ENCODE data around the gene KNTC1. TPM values are rescaled to one million over a fixed set of nuclear protein-coding genes. Genes with fewer than 3 reads are reported as not detected.

KNTC1 gene
- total RNA-seq, 4 donors from 2014 or later: 10.6 to 79.4 (median 23.1) TPM

DNA sequence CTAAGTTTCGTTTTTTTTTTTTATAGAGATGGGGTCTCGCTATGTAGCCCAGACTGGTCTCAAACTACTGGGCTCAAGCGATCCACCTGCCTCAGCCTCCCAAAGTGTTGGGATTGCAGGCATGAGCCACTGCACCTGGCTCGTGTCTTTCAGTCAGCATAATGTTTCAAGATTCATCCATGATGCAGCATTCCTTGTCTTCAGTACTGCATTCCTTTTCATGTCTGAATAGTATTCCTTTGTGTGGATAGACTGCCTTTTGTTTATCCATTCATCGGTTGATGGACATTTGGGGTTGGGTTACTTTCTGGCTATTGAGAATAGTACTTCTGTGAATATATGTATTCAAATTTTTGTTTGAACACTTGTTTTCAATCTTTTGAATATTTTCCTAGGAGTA, 138.7 kb downstream of the KNTC1 start:
- 90% methylated on average over 5 of the region's 5 CpGs; no CpG with 5 or more reads in 1 of the 2 donors for WGBS, 2 donors (ENCODE audit: low coverage in 1 of 2)
- in situ Hi-C loops (cut with MboI; ENCODE audit: low pct_ligation_motif_present in 1 of 4, low pct_unique_long_range_greater_than_20kb in 1 of 4, low sequenced_read_pairs in 3 of 4): no loop called here
- intact Hi-C loops (cut with DNase I; ENCODE audit: low total_unique reads): loop anchor here (2.0 kb wide), 1 partner anchor 71 kb away; no protein-coding TSS in a partner anchor

DNA sequence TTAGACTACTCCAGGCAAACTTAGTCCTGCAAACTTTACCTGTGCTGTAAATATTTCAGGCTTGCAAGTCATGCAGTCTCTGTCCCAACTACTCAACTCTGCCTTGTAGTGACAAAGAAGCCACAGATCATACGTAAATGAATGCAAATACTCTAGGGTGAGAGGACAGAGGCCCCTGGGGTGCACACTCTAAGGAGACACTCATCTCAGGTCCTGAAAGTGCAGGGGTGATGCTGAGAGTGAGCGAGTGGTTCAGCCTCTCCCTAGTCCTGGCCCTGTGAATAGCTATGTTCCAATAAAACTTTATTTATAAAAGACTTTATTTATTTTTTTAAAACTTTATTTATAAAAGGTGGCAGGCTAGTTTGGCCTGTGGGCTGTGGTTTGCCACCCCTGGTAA, 141.2 kb downstream of the KNTC1 start:
- H3K36me3 ChIP-seq: no peaks in the 10 kb centered on the region
- in situ Hi-C loops (cut with MboI; ENCODE audit: low pct_ligation_motif_present in 1 of 4, low pct_unique_long_range_greater_than_20kb in 1 of 4, low sequenced_read_pairs in 3 of 4) (no loop called here), intact Hi-C loops (cut with DNase I; ENCODE audit: low total_unique reads) (no loop called here)
- no peak for DNase-seq
- H3K4me3 ChIP-seq: no peak overlapping the region
- H3K27me3 ChIP-seq: no peaks in the 10 kb centered on the region
- H3K4me1 ChIP-seq: no peaks in the 10 kb centered on the region
- H3K9me3 ChIP-seq: no peaks in the 10 kb centered on the region
- no peak overlapping the region for H3K27ac ChIP-seq
- TF ChIP-seq, protein P1, sequence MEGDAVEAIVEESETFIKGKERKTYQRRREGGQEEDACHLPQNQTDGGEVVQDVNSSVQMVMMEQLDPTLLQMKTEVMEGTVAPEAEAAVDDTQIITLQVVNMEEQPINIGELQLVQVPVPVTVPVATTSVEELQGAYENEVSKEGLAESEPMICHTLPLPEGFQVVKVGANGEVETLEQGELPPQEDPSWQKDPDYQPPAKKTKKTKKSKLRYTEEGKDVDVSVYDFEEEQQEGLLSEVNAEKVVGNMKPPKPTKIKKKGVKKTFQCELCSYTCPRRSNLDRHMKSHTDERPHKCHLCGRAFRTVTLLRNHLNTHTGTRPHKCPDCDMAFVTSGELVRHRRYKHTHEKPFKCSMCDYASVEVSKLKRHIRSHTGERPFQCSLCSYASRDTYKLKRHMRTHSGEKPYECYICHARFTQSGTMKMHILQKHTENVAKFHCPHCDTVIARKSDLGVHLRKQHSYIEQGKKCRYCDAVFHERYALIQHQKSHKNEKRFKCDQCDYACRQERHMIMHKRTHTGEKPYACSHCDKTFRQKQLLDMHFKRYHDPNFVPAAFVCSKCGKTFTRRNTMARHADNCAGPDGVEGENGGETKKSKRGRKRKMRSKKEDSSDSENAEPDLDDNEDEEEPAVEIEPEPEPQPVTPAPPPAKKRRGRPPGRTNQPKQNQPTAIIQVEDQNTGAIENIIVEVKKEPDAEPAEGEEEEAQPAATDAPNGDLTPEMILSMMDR (IDR thresholded peaks at IDR 0.05): no peak
- TF ChIP-seq POLR2A (IDR thresholded peaks at IDR 0.05): no peak
- no peak for TF ChIP-seq POLR2AphosphoS5 (IDR thresholded peaks at IDR 0.05)
- no peak for TF ChIP-seq EP300 (IDR thresholded peaks at IDR 0.05; ENCODE audit: low read depth)
- WGBS, 2 donors (ENCODE audit: low coverage in 1 of 2): 64 to 78% methylated on average over 2 of the region's 2 CpGs

More for the DNA sequence above, 138.7 kb downstream of the KNTC1 start:
- Histone ChIP-seq H3K27me3 (no peaks in the 10 kb centered on the region), H3K4me3 (no peak overlapping the region), H3K9me3 (no peaks in the 10 kb centered on the region), H3K27ac (no peak overlapping the region), H3K4me1 (no peaks in the 10 kb centered on the region), H3K36me3 (no peaks in the 10 kb centered on the region)
- TF ChIP-seq EP300 (IDR thresholded peaks at IDR 0.05; ENCODE audit: low read depth): no peak
- no peak for TF ChIP-seq POLR2AphosphoS5 (IDR thresholded peaks at IDR 0.05)
- no peak for TF ChIP-seq POLR2A (IDR thresholded peaks at IDR 0.05)
- TF ChIP-seq, protein P1 (IDR thresholded peaks at IDR 0.05): no peak
- no peak for DNase-seq

DNA sequence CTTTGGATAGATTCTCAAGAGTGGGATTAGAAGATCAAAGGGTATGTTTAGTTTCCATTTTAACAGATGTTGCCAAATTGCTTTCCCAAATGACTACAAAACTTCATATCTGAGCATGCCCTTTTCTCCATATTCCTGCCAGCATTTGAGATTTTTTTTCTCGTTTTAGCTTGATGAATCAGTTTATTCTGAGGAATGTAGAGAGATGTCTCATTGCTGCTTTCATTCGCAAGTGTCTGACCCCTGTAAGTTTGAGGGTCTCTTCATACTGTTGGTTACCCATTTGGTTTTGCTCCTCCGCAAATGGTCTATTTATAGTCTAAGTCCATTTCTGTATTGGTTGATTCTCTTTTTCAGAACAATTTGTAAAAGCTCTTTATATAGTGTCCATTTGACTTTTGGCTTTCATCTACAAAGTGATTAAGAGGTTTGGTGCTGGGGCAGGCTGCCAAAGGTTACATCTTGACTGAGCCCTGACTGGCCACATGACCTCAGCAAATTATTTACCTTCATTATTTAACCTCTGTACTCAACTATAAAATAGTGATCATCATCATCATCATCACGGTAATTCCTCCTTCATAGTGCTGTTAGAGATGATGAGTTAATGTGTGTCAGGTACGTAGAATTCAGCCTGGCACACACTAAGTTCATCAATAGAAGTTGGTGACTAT, 142.5 kb downstream of the KNTC1 start:
- Histone ChIP-seq H3K36me3 (no peaks in the 10 kb centered on the region), H3K27me3 (no peaks in the 10 kb centered on the region), H3K27ac (no peak overlapping the region), H3K4me3 (no peak overlapping the region), H3K4me1 (no peaks in the 10 kb centered on the region), H3K9me3 (no peaks in the 10 kb centered on the region)
- WGBS, 2 donors (ENCODE audit: low coverage in 1 of 2): 67 to 69% methylated on average over 5 of the region's 5 CpGs
- in situ Hi-C loops (cut with MboI; ENCODE audit: low pct_ligation_motif_present in 1 of 4, low pct_unique_long_range_greater_than_20kb in 1 of 4, low sequenced_read_pairs in 3 of 4): no loop called here
- DNase-seq: no peak
- intact Hi-C loops (cut with DNase I; ENCODE audit: low total_unique reads): no loop called here
- TF ChIP-seq POLR2AphosphoS5 (IDR thresholded peaks at IDR 0.05): no peak
- no peak for TF ChIP-seq POLR2A (IDR thresholded peaks at IDR 0.05)
- TF ChIP-seq, protein P1 (IDR thresholded peaks at IDR 0.05): no peak
- TF ChIP-seq EP300 (IDR thresholded peaks at IDR 0.05; ENCODE audit: low read depth): no peak

DNA sequence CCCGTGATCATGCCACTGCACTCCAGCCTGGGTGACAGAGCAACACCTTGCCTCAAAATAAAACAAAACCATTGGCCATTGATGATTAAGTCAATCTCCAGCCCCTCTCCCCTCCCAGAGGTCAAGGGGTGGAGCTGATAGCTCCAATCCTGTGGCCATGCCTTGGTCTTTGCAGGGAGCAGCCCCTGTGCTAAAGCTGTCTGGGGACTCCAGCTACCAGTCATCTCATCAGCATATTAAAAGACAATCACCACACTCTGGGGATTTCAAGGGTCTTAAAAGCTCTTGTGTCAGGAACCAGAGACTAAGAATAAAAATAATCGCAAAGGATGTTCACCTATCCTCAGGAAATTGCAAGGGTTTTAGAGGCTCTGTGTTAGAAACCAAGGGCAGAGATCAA, 145.5 kb downstream of the KNTC1 start:
- Histone ChIP-seq H3K27me3 (no peaks in the 10 kb centered on the region), H3K36me3 (no peaks in the 10 kb centered on the region), H3K9me3 (no peaks in the 10 kb centered on the region), H3K27ac (no peak overlapping the region), H3K4me1 (no peaks in the 10 kb centered on the region), H3K4me3 (no peak overlapping the region)
- DNase-seq: no peak
- no peak for TF ChIP-seq EP300 (IDR thresholded peaks at IDR 0.05; ENCODE audit: low read depth)
- TF ChIP-seq, protein P1 (IDR thresholded peaks at IDR 0.05): no peak
- no peak for TF ChIP-seq POLR2AphosphoS5 (IDR thresholded peaks at IDR 0.05)
- TF ChIP-seq POLR2A (IDR thresholded peaks at IDR 0.05): no peak
- in situ Hi-C loops (cut with MboI; ENCODE audit: low pct_ligation_motif_present in 1 of 4, low pct_unique_long_range_greater_than_20kb in 1 of 4, low sequenced_read_pairs in 3 of 4) (no loop called here), intact Hi-C loops (cut with DNase I; ENCODE audit: low total_unique reads) (no loop called here)
- 74 to 83% methylated on average over 2 of the region's 2 CpGs for WGBS, 2 donors (ENCODE audit: low coverage in 1 of 2)

Small RNAs within 50 kb of the gene (small RNA-seq; reads per million reads assigned to genes)
- gene AC026333.1: 0 reads per million in 4 donors
- gene RF00411: 0 to 0.28 (median 0) reads per million in 4 donors

Other genes starting within 250 kb of the KNTC1 start
- gene CLIP1, start 104.6 kb upstream of the KNTC1 start, total RNA-seq: 100 to 1,000 TPM in 1 of 4 donors, 10 to 100 TPM in 3; 49.2 to 111 (median 88.6) TPM
- gene ZCCHC8, start 26.3 kb upstream of the KNTC1 start, total RNA-seq: 10 to 100 TPM; 15.9 to 28.4 (median 19.9) TPM
- 100 to 1,000 TPM in 2 of 4 donors, 10 to 100 TPM in 2; 73.4 to 251 (median 99.7) TPM for gene RSRC2, start 313 bp upstream of the KNTC1 start, total RNA-seq
- under 1 TPM in 1 of 4 donors, not detected in 3; 0.27 TPM for gene HCAR2, start 176.1 kb downstream of the KNTC1 start, total RNA-seq
- gene HCAR3, start 189.6 kb downstream of the KNTC1 start, total RNA-seq: not detected
- gene HCAR1, start 203.6 kb downstream of the KNTC1 start, total RNA-seq: under 1 TPM in 1 of 4 donors, not detected in 3; 0.16 TPM
- 10 to 100 TPM in 3 of 4 donors, 1 to 10 TPM in 1; 3.6 to 31.6 (median 23.5) TPM for gene DENR, start 225.6 kb downstream of the KNTC1 start, total RNA-seq
- under 1 TPM in 2 of 4 donors, not detected in 2; 0.16 to 0.55 TPM for gene CCDC62, start 247.3 kb downstream of the KNTC1 start, total RNA-seq

All from transverse colon (tissue), 4 donors.